Measurements from ENCODE around the gene FAM181A. TPM values are rescaled to one million over a fixed set of nuclear protein-coding genes. Genes with fewer than 3 reads are reported as not detected.

Gene FAM181A
- total and polyA plus RNA-seq, 2 experiments from 2014 or later: not detected

DNA sequence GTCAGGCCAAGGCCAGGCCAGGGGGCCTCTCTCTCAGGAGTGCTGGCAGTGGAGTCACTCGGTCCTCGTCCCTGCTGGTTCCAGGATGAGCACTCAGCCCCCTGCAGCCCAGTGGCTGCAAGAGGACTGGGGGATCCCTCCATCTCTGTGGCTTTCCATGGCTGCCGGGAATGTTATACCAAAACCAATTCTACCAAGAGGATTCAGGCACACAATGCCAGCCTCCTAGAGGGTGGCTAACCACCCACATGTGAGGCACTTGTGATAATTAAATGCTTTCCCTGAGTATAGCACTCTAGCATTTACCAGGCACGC is 27.3 kb downstream of the FAM181A start:
- Histone ChIP-seq H3K9me2 (ENCODE audit: insufficient read depth) (no peaks in the 10 kb centered on the region), H3K4me3 (no peak overlapping the region), H4K20me1 (replicated peaks; ENCODE audit: insufficient read depth) (no peaks in the 10 kb centered on the region), H3K27ac (ENCODE audit: low read depth) (no peak overlapping the region), H3K36me3 (ENCODE audit: insufficient read depth) (no peaks in the 10 kb centered on the region), H3K27me3 (ENCODE audit: insufficient read depth) (no peaks in the 10 kb centered on the region), H3K4me2 (no peak overlapping the region), H3F3A (replicated peaks; ENCODE audit: low read depth) (no peaks in the 10 kb centered on the region), H3K79me2 (replicated peaks; ENCODE audit: insufficient read depth) (no peaks in the 10 kb centered on the region), H2AFZ (no peak overlapping the region), H3K4me1 (ENCODE audit: insufficient read depth) (no peaks in the 10 kb centered on the region)
- DNase-seq (ENCODE audit: low spot score) (no peak), ATAC-seq (no peak)
- no peak overlapping the region for H3K27ac Mint-ChIP-seq
- H3K4me3 Mint-ChIP-seq: no peak overlapping the region
- no peak for TF ChIP-seq ZNF331 (CRISPR knock-in tag; IDR thresholded peaks at IDR 0.05; ENCODE audit: low read depth)
- no peak for TF ChIP-seq EZH2 (IDR thresholded peaks at IDR 0.05; ENCODE audit: low read depth, unreplicated experiment)
- TF ChIP-seq, protein P1, sequence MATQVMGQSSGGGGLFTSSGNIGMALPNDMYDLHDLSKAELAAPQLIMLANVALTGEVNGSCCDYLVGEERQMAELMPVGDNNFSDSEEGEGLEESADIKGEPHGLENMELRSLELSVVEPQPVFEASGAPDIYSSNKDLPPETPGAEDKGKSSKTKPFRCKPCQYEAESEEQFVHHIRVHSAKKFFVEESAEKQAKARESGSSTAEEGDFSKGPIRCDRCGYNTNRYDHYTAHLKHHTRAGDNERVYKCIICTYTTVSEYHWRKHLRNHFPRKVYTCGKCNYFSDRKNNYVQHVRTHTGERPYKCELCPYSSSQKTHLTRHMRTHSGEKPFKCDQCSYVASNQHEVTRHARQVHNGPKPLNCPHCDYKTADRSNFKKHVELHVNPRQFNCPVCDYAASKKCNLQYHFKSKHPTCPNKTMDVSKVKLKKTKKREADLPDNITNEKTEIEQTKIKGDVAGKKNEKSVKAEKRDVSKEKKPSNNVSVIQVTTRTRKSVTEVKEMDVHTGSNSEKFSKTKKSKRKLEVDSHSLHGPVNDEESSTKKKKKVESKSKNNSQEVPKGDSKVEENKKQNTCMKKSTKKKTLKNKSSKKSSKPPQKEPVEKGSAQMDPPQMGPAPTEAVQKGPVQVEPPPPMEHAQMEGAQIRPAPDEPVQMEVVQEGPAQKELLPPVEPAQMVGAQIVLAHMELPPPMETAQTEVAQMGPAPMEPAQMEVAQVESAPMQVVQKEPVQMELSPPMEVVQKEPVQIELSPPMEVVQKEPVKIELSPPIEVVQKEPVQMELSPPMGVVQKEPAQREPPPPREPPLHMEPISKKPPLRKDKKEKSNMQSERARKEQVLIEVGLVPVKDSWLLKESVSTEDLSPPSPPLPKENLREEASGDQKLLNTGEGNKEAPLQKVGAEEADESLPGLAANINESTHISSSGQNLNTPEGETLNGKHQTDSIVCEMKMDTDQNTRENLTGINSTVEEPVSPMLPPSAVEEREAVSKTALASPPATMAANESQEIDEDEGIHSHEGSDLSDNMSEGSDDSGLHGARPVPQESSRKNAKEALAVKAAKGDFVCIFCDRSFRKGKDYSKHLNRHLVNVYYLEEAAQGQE (IDR thresholded peaks at IDR 0.05; ENCODE audit: unreplicated experiment): no peak
- TF ChIP-seq JUNB (IDR thresholded peaks at IDR 0.05; ENCODE audit: unreplicated experiment): no peak
- TF ChIP-seq POLR2AphosphoS5 (IDR thresholded peaks at IDR 0.05; ENCODE audit: low read depth): no peak
- H3K9me3 Mint-ChIP-seq: no peaks in the 10 kb centered on the region
- H3K27me3 Mint-ChIP-seq (ENCODE audit: insufficient read depth, low read depth, poor library complexity): peaks cover 7% of the 10 kb centered on the region
- no peaks in the 10 kb centered on the region for H3K36me3 Mint-ChIP-seq (ENCODE audit: low read depth)
- peaks cover 29% of the 10 kb centered on the region for H3K4me1 Mint-ChIP-seq

GRCh38 chr14:93954900-93955849 is 28.0 kb downstream of the FAM181A start:
- Histone ChIP-seq H3K4me1 (ENCODE audit: insufficient read depth) (no peaks in the 10 kb centered on the region), H3K79me2 (replicated peaks; ENCODE audit: insufficient read depth) (no peaks in the 10 kb centered on the region), H3K27ac (ENCODE audit: low read depth) (no peak overlapping the region), H3K4me3 (no peak overlapping the region), H3K9me2 (ENCODE audit: insufficient read depth) (no peaks in the 10 kb centered on the region), H4K20me1 (replicated peaks; ENCODE audit: insufficient read depth) (no peaks in the 10 kb centered on the region), H3F3A (replicated peaks; ENCODE audit: low read depth) (no peaks in the 10 kb centered on the region), H3K36me3 (ENCODE audit: insufficient read depth) (no peaks in the 10 kb centered on the region), H2AFZ (no peak overlapping the region), H3K4me2 (no peak overlapping the region), H3K27me3 (ENCODE audit: insufficient read depth) (no peaks in the 10 kb centered on the region)
- H3K4me1 Mint-ChIP-seq: peaks cover 35% of the 10 kb centered on the region
- no peaks in the 10 kb centered on the region for H3K36me3 Mint-ChIP-seq (ENCODE audit: low read depth)
- DNase-seq (ENCODE audit: low spot score) (no peak), ATAC-seq (no peak)
- H3K4me3 Mint-ChIP-seq: no peak overlapping the region
- no peaks in the 10 kb centered on the region for H3K9me3 Mint-ChIP-seq
- H3K27me3 Mint-ChIP-seq (ENCODE audit: insufficient read depth, low read depth, poor library complexity): peaks cover 7% of the 10 kb centered on the region
- H3K27ac Mint-ChIP-seq: no peak overlapping the region
- TF ChIP-seq, protein P1 (IDR thresholded peaks at IDR 0.05; ENCODE audit: unreplicated experiment): no peak
- TF ChIP-seq POLR2AphosphoS5 (IDR thresholded peaks at IDR 0.05; ENCODE audit: low read depth) (no peak), EZH2 (IDR thresholded peaks at IDR 0.05; ENCODE audit: low read depth, unreplicated experiment) (no peak), STAT1 (IDR thresholded peaks at IDR 0.05; ENCODE audit: unreplicated experiment) (no peak), NANOG (IDR thresholded peaks at IDR 0.05; ENCODE audit: borderline replicate concordance) (no peak)
